HT1080 (cell line): Measurements from ENCODE around the gene TMEM120B. TPM values are rescaled to one million over a fixed set of nuclear protein-coding genes. Genes with fewer than 3 reads are reported as not detected.
"Not testable (repeated sequence)": the region's sequence is repeated elsewhere in the genome, so short reads cannot be mapped to it uniquely, and the experiment has no call there.

ENCODE experiments used
- DNase-seq: peaks from one replicate; pipeline ENCODE4 v3.0.0-alpha.2; 2015; ENCODE audit warnings: low read depth
- total RNA-seq: library from RNA; depleted of rRNA; stranded (reverse); fragments of >200 nt; shearing (Covaris generic); gene quantifications from 2 replicates; pipeline ENCODE4 v1.2.3, GENCODE V29; 2014

TMEM120B gene
- total RNA-seq, 1 experiment from 2014 or later: 12.0 TPM

- not testable (repeated sequence) for DNase-seq
Observed at GRCh38 chr12:121790785-121791184, 78.2 kb downstream of the TMEM120B start.

- peak; percentile 43 for DNase-seq
Observed at GRCh38 chr12:121791671-121792551, 79.4 kb downstream of the TMEM120B start.

GRCh38 chr12:121792607-121793439 lies 80.3 kb downstream of the TMEM120B start:
- no peak for DNase-seq

- no peak for DNase-seq
Observed at GRCh38 chr12:121793440-121793837, 80.9 kb downstream of the TMEM120B start, which contains the start of gene RHOF. RHOF (minus strand) TSS chr12:121793688; CDS start chr12:121793633, 55 bp downstream.

GRCh38 chr12:121793838-121794533 lies 81.4 kb downstream of the TMEM120B start:
- DNase-seq: peak; percentile 96

- DNase-seq: no peak
Observed at GRCh38 chr12:121794534-121795033, 82.0 kb downstream of the TMEM120B start.

GRCh38 chr12:121795034-121795968 lies 82.7 kb downstream of the TMEM120B start:
- DNase-seq: peak; percentile 79

GRCh38 chr12:121796855-121797751 lies 84.6 kb downstream of the TMEM120B start:
- peak; percentile 90 for DNase-seq

GRCh38 chr12:121797937-121798786 lies 85.6 kb downstream of the TMEM120B start:
- no peak for DNase-seq

- DNase-seq: no peak
Observed at GRCh38 chr12:121798787-121799155, 86.2 kb downstream of the TMEM120B start.

GRCh38 chr12:121799156-121799841 lies 86.7 kb downstream of the TMEM120B start:
- DNase-seq: no peak

- DNase-seq: peak; percentile 76
Observed at GRCh38 chr12:121799842-121800693, 87.5 kb downstream of the TMEM120B start.

- no peak for DNase-seq
Observed at GRCh38 chr12:121800694-121801594, 88.4 kb downstream of the TMEM120B start.

- DNase-seq: no peak
Observed at GRCh38 chr12:121801595-121802484, 89.3 kb downstream of the TMEM120B start.

GRCh38 chr12:121802485-121802842 lies 89.9 kb downstream of the TMEM120B start:
- no peak for DNase-seq
